NCI-H128 (cell line): Measurements from ENCODE around the gene TMSB10.
A peak's percentile ranks its signal among the peaks of the same experiment; 100 is the strongest.
"Not testable (repeated sequence)": the region's sequence is repeated elsewhere in the genome, so short reads cannot be mapped to it uniquely, and the experiment has no call there.

ENCODE experiments used
- DNase-seq: peaks from one replicate; lab custom pipeline; 2025; ENCODE audit not compliant: unreplicated experiment; lab: John Stamatoyannopoulos, UW

TMSB10 gene

GRCh38 chr2:84905181-84906107, at the start of gene TMSB10:
TSS of gene TMSB10 (plus strand) at chr2:84905656.
- peak; percentile 51 for DNase-seq

DNA sequence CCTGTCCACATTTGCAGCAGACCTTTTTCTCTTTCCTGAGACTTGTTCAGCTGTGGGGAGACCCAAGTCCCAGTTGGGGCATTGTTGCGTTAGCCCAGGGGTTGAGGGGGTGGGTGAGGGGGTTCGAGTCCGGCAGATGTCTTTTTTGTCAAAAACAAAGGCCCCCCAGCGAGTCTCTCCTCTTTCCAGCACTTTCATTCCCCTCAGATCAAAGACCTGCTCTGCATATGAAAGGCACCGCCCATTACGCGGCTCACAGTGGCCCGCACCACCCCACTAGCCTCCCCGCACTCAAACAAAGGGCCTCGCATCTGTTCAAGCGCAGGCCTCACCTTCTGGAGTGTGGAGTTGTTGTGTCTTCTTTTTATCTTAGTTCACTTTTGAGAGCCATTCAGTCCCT, 49.7 kb upstream of the TMSB10 start:
- no peak for DNase-seq

DNA sequence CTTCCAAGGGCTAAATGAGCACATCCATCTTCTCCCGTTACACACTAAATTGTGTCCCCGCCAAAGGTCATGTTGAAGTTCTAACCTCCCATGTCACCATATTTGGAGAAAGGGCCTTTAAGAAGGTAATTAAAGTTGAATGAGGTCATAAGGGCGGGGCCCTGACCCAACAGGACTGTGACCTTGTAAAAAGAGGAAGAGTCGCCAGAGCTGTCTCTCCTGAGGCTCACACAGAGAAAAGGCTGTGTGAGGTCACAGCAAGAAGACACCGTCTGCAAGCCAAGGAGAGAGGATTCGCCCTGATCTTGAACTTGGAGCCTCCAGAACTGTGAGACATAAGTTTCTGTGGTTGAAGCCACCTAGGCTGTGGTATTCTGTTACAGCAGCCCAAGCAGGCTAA, 48.7 kb upstream of the TMSB10 start:
- no peak for DNase-seq

DNA sequence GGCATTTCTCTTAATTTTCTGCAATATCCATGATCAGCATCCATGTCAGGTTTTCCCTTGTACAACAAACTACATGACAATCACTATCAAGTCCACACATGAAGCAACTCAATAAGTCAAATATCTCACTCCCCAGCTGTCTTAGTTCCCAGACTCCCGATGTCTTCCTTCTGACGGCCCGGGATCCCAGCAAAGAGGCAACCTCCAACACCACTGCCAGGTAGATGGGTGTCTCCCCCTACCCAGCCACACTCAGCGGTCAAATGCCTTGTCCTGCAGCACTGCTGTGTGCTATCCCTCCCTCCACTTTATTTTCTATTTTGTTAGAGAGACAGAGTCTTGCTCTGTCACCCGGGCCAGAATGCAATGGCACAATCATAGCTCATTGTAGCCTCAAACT, 47.9 kb upstream of the TMSB10 start:
- no peak for DNase-seq

DNA sequence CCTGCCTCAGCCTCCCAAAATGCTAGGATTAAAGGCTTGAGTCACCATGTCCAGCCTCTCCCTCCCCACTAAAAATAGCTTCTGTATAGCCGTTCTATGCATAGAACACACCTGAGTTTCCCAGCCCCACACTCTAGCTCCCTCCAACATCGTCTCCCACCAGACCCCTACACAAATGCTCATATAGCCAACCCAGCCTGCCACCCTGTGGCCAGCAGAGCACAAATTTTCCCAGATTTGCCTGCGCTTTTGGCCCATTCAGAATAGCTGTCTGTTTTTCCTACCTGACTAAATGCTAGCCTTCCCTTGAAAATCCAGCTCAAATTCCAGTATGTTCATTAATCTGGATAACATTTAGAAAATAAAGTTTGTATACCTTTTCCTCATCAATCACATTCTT, 47.3 kb upstream of the TMSB10 start:
- no peak for DNase-seq

GRCh38 chr2:84858937-84859336, 46.5 kb upstream of the TMSB10 start:
- no peak for DNase-seq

DNA sequence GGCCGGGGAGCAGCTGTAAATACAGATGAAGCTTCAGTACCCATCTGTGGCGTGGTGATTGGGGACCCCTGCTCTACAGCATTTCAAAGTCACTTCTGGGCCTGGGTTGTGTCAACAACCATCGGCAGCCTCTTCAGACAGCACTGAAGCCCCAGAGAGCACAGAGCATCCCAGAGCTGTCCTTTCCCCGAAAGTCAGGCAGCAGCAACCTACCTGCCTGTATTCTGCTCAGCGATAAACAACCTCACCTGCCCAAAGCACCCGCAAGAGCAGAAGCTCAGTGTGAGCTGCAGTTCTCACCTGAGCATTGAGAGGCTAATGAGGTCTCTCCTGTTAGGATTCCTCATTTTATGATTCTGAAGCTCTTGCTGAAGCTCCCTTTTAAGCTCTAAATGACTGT, 43.9 kb upstream of the TMSB10 start:
- no peak for DNase-seq

DNA sequence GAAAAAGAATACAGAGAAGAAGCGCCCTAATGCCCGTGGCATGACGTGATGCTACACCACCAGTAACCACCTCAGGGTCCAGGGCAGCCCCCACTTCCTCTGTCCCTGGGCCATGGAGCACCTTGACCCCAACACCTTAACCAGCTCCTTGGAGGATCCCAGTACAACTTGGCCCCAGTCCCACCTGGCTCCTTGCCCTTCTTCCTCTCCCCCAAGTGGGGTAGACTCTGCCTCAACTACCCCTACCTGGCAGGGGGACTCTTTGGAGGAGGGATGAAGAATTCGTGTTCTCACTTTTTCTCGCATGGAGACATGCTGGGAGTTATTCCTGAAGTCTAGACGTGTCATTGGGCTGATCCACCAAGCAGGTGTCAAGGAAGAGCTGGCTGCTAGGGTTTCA, 43.5 kb upstream of the TMSB10 start:
- DNase-seq, result no peak

- no peak for DNase-seq
These were observed 40.2 kb upstream of the TMSB10 start for GRCh38 chr2:84865181-84865783.

- DNase-seq, result no peak
These were observed 39.3 kb upstream of the TMSB10 start for GRCh38 chr2:84866122-84866521.

DNA sequence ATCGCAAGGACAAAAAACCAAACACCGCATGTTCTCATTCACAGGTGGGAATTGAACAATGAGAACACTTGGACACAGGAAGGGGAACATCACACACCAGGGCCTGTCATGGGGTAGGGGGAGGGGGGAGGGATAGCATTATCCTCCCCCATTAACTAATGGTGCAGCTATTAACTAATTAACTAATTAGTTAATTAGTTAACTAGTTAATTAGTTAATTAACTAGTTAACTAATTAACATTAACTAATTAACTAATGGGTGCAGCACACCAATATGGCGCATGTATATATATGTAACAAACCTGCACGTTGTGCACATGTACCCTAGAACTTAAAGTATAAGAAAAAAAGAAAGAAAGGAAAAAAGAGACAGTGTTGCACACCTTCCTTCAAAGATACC, 37.1 kb upstream of the TMSB10 start:
- not testable (repeated sequence) for DNase-seq

GRCh38 chr2:84870306-84870705, 35.1 kb upstream of the TMSB10 start:
- no peak for DNase-seq

DNA sequence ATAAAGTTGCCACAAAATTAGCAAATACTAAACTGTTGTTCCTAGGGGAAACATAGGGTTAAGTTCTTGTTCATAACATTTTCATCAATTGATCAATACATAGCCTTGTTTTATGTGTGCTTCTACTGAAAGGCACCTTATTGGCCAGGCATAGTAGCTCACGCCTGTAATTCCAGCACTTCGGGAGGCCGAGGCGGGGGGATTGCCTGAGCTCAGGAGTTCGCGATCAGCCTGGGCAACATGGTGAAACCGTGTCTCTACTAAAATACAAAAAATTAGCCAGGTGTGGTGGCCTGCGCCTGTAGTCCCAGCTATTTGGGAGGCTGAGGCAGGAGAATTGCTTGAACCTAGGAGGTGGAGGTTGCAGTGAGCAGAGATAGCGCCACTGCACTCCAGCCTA, 32.8 kb upstream of the TMSB10 start:
- not testable (repeated sequence) for DNase-seq

GRCh38 chr2:84873350-84873749, 32.1 kb upstream of the TMSB10 start:
- no peak for DNase-seq

- no peak for DNase-seq
These were observed 30.9 kb upstream of the TMSB10 start for GRCh38 chr2:84874381-84875212.

DNA sequence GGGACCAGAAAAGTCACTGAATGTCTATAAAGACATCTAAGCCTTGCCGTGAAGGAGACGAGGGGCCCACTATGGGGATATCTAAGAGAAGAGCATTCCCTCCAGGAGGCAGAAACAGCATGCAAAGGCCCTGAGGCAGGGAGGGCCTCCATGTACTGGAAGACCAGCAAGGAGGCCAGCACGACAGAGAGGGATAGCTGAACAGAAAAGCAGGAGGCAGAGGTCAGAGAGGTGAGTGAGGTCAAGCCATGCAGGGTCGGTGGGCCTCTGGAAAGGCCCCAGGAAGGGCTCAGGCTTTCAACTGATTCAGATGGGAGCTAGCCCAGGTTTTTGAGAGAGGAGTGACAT, 30.3 kb upstream of the TMSB10 start:
- no peak for DNase-seq

DNA sequence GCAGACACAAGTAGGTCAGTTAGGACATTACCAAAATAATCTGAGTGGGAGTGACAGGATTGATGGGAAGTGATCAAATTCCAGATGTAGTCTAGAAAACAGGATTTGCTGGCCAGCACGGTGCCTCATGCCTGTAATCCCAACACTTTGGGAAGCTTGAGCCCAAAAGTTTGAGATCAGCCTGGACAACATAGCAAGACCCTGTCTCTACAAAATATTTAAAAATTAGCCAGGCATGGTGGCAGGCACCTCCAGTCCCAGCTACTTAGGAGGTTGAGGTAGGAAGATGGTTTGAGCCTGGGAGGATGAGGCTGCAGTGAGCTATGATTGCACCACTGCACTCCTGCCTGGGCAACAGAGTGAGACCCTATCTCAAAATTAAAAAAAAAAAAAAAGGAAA, 29.8 kb upstream of the TMSB10 start:
- DNase-seq, result not testable (repeated sequence)

DNA sequence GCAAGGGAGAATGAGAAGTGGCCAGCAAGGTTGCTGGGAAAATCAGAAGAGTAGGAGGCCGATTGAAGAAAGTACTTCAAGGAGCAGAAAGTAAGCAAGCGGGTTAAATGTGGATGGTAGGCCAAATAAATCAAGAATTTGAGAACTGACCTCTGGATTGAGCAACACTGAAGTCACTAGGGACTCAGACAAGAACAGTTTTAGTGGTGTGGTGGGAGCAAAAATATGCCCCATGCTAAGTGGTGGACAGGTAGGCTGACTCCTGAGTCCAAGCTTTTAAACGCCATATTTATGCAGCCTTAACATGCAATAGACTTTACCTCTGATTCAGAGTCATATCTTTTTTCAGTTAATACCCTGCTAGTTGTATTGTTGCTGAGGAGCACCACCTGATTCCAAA, 29.1 kb upstream of the TMSB10 start:
- DNase-seq, result no peak

GRCh38 chr2:84878459-84878858, 27.0 kb upstream of the TMSB10 start:
- no peak for DNase-seq

- DNase-seq, result no peak
These were observed 26.4 kb upstream of the TMSB10 start for GRCh38 chr2:84878896-84879583.
